ENCODE measurements around the gene C4BPB.

C4BPB gene

DNA sequence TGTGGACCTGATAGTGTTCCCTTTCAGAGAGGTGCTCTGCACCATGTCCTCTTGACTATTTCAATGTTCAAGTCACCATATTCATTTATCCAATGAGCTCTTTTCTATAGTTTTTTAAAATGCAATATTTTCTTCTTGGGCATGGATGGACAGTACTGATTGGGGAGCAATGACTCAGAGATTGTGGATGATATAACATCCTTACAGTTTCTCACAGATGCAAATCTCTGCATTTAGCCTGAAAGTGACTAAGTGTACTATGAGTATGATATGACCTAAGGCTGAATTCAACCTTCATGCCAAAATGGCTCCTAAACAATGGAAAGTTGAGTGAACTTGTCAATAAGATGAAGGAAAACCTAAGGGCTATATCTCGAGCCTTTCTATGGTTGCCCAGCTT lies 51.9 kb downstream of the C4BPB start:
- no peak for DNase-seq (ENCODE audit: low read depth)

DNA sequence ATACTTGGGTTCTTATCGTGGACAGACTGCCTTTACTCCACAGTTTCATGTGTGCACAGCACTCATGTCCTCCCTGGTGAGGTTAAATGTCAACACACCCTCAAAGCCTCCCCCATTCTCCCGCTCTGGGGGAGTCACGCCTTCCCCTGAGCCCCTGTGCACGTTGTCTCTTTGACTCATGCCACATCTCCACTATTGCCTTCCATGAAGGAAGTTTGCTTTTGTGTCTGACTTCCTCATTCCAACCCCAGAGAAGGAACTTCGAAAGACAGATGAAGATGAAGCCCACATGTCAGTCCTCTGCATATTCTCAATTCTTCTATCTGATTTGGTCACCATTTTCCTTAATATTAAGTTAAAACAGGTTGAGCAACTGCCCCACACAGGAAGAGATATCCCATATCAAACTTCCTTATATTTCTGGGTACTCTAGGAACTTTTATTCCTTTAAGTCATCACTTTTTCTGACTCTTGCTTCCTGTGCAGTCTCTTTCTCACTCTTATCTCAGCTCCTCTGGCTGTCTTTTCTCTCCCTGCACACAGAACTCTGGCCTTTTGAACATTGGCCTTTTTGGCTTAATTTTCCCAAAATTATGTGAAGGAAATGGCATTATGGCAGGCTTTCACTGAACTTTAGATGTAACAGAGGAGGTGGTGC lies 56.9 kb downstream of the C4BPB start:
- no peak for DNase-seq (ENCODE audit: low read depth)

Data from activated T-cell treated with anti-CD3 and anti-CD28 coated beads for 48 hours (primary cell).